Psoas muscle (tissue), 8 donors: ENCODE results near the gene EIF3C. TPM values are rescaled to one million over a fixed set of nuclear protein-coding genes. Genes with fewer than 3 reads are reported as not detected.
"Not testable (repeated sequence)": the region's sequence is repeated elsewhere in the genome, so short reads cannot be mapped to it uniquely, and the experiment has no call there.

Experiments used
- ATAC-seq, 4 donors: fragments of 200-7000 bp; cut with Tn5 transposase; one replicate each; pipeline ENCODE4 v1.9.1; 2020; ENCODE audit warnings: moderate library complexity in 3 of 4, mild to moderate bottlenecking in 2 of 4
- DNase-seq, 2 donors: peaks; one replicate each; pipeline ENCODE4 v3.0.0-alpha.2; 2020
- H3K27ac ChIP-seq: fragments of 200-600 bp; one replicate; pipeline ENCODE4 v1.8.0; 2022
- H3K27me3 ChIP-seq, 3 donors: fragments of 200-600 bp in 1 of 3; one replicate each; pipeline versions ENCODE4 v1.6.1 to v1.8.0; 2013 to 2022; ENCODE audit warnings: low read length in 2 of 3, mild to moderate bottlenecking in 2 of 3, moderate library complexity in 1 of 3; ENCODE audit not compliant: insufficient read depth in 3 of 3
- H3K36me3 ChIP-seq, 2 donors: fragments of 200-600 bp in 1 of 2; one replicate each; pipeline versions ENCODE4 v1.6.1 to v1.8.0; 2013 to 2022; ENCODE audit warnings: low read depth in 1 of 2, mild to moderate bottlenecking in 1 of 2, moderate library complexity in 1 of 2; ENCODE audit not compliant: insufficient read depth in 1 of 2
- H3K4me1 ChIP-seq: fragments of 200-600 bp; one replicate; pipeline ENCODE4 v1.8.0; 2022
- H3K4me3 ChIP-seq: fragments of 200-600 bp; one replicate; pipeline ENCODE4 v1.8.0; 2022; ENCODE audit warnings: mild to moderate bottlenecking
- H3K9me3 ChIP-seq: fragments of 200-600 bp; one replicate; pipeline ENCODE4 v1.8.0; 2022
- WGBS, 3 donors: extraction: QIAGEN DNeasy Blood & Tissue Kit; methylation state at CpG; one replicate each; pipeline versions ENCODE4 v1.1.6 to v1.1.7; 2013; 5-methylcytosine and 5-hydroxymethylcytosine counted together
- intact Hi-C, 2 donors: fragments of 100-400 bp; cut with DNase I; formaldehyde crosslinking; loops; one replicate each; pipeline versions ENCODE4 v1.11.0 to v1.14.2; 2022
- long read RNA-seq, 2 donors: library from polyadenylated mRNA; unstranded; transcript quantifications; one replicate each; pipeline ENCODE4 v2.0.0, GENCODE V29; 2021
- polyA plus RNA-seq, 3 donors: library from polyadenylated mRNA; stranded (reverse); fragments of 200-250 nt; gene quantifications; one replicate each; pipeline ENCODE4 v1.2.3, GENCODE V29; 2013
- total RNA-seq, 4 donors: library from RNA; stranded (reverse); fragmentation: NEBNext Ultra II Directional in 2 of 4; extraction: Animal tissue kit (Norgen Biotek cat#: 25700) in 2 of 4; gene quantifications; one replicate each; pipeline versions ENCODE4 v1.2.1 to v1.2.4, GENCODE V29; 2021 to 2023
- donor health status: healthy with polysubstance abuse.
- donor health status: DM: no; HTN: no; CAD: no; lungs with moderate emphysema.
- donor health status: Bipolar disorder and iron deficiency.
- donor health status: healthy.
- donor health status: DM: yes; HTN: yes; CAD: no.
- donor health status: DM: no; HTN: no; CAD: no.
- donor health status: DM: no; HTN: no; CAD: no.
- donor health status: DM: yes; HTN: yes; CAD: no.

Gene EIF3C, protein sequence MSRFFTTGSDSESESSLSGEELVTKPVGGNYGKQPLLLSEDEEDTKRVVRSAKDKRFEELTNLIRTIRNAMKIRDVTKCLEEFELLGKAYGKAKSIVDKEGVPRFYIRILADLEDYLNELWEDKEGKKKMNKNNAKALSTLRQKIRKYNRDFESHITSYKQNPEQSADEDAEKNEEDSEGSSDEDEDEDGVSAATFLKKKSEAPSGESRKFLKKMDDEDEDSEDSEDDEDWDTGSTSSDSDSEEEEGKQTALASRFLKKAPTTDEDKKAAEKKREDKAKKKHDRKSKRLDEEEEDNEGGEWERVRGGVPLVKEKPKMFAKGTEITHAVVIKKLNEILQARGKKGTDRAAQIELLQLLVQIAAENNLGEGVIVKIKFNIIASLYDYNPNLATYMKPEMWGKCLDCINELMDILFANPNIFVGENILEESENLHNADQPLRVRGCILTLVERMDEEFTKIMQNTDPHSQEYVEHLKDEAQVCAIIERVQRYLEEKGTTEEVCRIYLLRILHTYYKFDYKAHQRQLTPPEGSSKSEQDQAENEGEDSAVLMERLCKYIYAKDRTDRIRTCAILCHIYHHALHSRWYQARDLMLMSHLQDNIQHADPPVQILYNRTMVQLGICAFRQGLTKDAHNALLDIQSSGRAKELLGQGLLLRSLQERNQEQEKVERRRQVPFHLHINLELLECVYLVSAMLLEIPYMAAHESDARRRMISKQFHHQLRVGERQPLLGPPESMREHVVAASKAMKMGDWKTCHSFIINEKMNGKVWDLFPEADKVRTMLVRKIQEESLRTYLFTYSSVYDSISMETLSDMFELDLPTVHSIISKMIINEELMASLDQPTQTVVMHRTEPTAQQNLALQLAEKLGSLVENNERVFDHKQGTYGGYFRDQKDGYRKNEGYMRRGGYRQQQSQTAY
- total RNA-seq (100 to 1,000 TPM; 434 to 640 (median 556) TPM), polyA plus RNA-seq (100 to 1,000 TPM; 344 to 676 (median 345) TPM)
- long read RNA-seq, donor 1, transcript EIF3C-201 (21 exons, 3,145 nt) = major isoform, 471 of 613 reads
- long read RNA-seq, donor 1, transcript EIF3C-211 (20 exons, 2,986 nt) = minor isoform, 14 of 613 reads
- long read RNA-seq, donor 1, partial matches to known transcripts = 100 of 613 reads
- long read RNA-seq, donor 1, other reads (novel, unspliced or antisense) = 23 of 613 reads
- long read RNA-seq, donor 2, transcript EIF3C-202 (21 exons, 3,137 nt) = minor isoform, 6 of 697 reads
- long read RNA-seq, donor 2, transcript EIF3C-201 (21 exons, 3,145 nt) = major isoform, 549 of 697 reads
- long read RNA-seq, donor 2, transcript EIF3C-207 (13 exons, 3,957 nt) = minor isoform, 6 of 697 reads
- long read RNA-seq, donor 2, transcript EIF3C-211 (20 exons, 2,986 nt) = minor isoform, 22 of 697 reads
- long read RNA-seq, donor 2, partial matches to known transcripts = 91 of 697 reads
- long read RNA-seq, donor 2, other reads (novel, unspliced or antisense) = 23 of 697 reads

DNA sequence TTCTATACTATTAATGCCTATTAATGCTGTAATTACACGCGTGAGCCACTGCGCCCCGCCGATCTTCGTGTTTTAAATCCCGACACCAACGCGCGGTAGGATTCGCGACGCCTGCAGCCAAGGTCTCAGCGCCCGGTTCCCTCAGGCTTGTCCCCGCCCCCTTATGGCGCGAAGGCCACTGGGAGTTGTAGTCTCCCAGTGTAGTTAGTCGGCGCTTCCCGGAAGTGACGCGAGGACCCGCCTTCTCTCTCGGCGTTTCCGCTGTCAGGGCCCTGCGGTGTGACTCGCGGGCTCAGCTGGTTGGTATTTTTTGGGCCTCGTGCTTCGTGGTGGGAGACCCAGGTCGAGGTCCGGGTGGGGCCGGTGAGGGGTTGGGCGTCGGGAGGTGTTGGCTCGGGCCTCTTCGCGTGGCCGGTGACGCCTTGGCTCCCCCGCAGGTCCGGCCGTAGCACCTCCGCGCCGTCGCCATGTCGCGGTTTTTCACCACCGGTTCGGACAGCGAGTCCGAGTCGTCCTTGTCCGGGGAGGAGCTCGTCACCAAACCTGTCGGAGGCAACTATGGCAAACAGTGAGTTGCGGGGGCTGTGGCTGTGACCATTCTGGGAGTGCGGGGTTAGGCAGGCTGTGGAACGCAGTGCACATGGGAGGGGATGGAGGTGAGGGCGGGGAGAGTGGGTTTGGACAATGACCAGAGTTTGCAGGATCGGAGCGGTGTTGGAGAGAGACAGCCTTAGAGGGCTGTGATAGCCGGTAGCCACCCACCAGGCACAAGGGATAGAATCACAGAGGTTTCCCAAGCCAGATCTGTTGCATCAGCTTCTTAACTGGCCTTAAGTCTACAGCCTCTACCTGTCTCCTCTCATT, at the start of gene EIF3C:
EIF3C (plus strand) TSS at position 245 of the 864 bp plus-strand sequence; CDS start at position 468, 223 bp downstream.
- intact Hi-C loops, H3K36me3 ChIP-seq, DNase-seq, H3K27ac ChIP-seq, H3K27me3 ChIP-seq, H3K4me3 ChIP-seq, H3K4me1 ChIP-seq, H3K9me3 ChIP-seq: not testable (repeated sequence)
- ATAC-seq = peak; percentile 100
- WGBS, 3 donors = no CpG with 5 or more reads among the region's 66 CpGs

DNA sequence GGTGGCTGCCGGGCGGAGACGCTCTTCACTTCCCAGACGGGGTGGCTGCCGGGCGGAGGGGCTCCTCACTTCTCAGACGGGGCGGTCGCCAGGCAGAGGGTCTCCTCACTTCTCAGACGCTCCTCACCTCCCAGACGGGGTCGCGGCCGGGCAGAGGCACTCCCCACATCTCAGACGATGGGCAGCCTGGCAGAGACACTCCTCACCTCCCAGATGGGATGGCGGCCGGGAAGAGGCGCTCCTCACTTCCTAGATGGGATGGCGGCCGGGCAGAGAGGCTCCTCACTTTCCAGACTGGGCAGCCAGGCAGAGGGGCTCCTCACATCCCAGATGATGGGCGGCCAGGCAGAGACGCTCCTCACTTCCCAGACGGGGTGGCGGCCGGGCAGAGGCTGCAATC, 45.0 kb upstream of the EIF3C start:
- DNase-seq = peak in 1 of 2 donors; percentile 17
- H3K27me3 ChIP-seq, H3K27ac ChIP-seq, H3K36me3 ChIP-seq, H3K4me3 ChIP-seq, ATAC-seq, H3K9me3 ChIP-seq, intact Hi-C loops, H3K4me1 ChIP-seq: not testable (repeated sequence)
- WGBS, 3 donors = 86 to 90% (median 89%) methylated on average over 5 to 16 of the region's 25 CpGs

DNA sequence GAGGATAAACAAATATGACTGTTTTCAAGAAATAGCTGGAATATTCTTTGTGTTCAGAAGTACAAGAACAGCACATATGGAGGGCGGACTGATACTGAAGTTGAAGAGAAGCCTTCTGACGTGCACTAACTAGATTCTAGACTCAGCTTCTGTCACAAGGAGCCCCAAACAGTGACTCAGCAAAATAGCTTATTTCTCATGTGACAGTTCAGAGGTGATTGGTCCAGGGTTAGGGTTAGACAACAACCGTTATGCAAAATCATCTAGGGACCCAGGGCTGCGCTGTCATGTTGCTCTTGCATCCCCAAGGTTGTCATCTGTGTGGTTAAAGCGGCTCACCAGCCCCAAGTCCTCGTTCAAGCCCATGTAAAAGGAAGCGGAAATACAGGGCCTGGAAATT, 43.8 kb upstream of the EIF3C start:
- ATAC-seq, H3K4me3 ChIP-seq, H3K27ac ChIP-seq, intact Hi-C loops, DNase-seq, H3K36me3 ChIP-seq, H3K9me3 ChIP-seq, H3K4me1 ChIP-seq, H3K27me3 ChIP-seq: not testable (repeated sequence)
- no CpG with 5 or more reads among the region's 7 CpGs for WGBS, 3 donors

DNA sequence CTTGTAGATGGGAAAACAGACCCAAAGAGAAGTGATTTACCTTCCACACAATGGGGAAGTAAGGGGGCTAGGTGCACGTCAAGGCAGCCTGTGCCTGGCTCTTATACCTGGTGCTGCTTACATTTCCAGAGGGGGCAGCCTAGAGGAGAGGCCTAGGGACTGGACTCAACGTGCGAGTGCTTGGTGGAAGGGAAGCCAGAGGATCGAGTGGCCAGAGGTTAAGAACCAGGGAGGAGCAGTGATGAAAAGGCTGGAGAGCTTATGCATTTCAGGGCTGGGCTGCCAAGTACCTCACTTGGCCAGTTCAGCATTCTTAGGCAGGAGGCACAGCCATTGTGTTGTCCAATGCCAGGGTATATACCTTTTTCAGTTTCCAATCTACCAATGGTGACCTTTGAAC, 43.1 kb upstream of the EIF3C start:
- H3K27me3 ChIP-seq, H3K36me3 ChIP-seq, DNase-seq, H3K4me3 ChIP-seq, intact Hi-C loops, H3K9me3 ChIP-seq, H3K4me1 ChIP-seq, ATAC-seq, H3K27ac ChIP-seq: not testable (repeated sequence)
- WGBS, 3 donors = no CpG with 5 or more reads among the region's 4 CpGs

DNA sequence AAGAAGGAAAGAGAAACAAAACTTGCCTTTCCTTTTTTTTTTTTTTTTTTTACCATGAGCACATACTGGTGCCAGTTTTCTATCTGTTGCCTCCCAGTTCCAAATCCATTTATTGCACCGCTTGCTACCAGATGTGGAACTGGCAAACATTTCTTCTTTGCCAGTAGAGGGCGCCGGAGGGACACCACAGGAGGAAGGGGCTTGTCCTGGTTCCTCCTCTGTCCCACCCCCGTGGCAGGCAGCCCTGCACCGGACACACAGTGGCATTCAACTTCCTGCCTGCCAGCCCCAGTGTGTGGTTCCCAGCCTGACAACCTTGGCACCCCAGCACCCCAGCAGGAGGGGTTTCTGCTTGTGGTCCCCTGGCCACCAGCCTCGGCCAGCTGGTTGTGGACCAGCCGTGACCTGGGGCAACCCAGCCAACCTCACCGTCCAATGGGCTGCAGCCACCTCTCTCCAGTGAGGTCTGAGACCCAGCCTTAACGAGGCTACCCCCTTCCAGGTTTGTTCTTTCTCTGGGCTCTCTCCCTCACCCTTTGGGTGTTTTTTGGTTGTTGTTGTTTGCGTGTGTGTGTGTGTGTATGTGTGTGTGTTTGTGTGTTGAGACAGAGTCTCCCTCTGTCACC, 22.8 kb upstream of the EIF3C start:
- intact Hi-C loops, H3K27ac ChIP-seq, H3K36me3 ChIP-seq, H3K9me3 ChIP-seq, DNase-seq, H3K4me3 ChIP-seq, H3K27me3 ChIP-seq, H3K4me1 ChIP-seq: not testable (repeated sequence)
- WGBS, 3 donors = 43 to 58% methylated on average over 1 of the region's 10 CpGs; no CpG with 5 or more reads in 1 of the 3 donors
- peak; percentile 95 to 99 (median 98) for ATAC-seq

DNA sequence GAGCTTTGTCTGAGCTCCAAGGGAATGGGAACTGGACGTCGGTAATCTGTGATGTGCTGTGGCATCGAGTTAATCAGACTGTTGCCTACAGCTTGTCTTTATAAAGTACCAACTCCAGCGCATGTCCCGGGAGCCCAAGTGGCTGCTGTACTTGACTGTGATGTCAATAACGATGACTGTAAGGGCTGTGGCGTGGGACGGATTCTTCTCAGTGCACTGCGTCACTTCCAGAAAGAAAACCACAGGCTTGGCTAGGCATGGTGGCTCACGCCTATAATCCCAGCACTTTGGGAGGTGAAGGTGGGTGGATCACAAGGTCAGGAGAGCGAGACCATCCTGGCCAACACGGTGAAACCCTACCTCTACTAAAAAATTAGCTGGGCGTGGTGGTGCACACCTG, 21.8 kb upstream of the EIF3C start:
- DNase-seq, intact Hi-C loops, H3K27me3 ChIP-seq, H3K9me3 ChIP-seq, H3K27ac ChIP-seq, ATAC-seq, H3K36me3 ChIP-seq, H3K4me1 ChIP-seq, H3K4me3 ChIP-seq: not testable (repeated sequence)
- WGBS, 3 donors = 18 to 53% (median 41%) methylated on average over 3 of the region's 13 CpGs

DNA sequence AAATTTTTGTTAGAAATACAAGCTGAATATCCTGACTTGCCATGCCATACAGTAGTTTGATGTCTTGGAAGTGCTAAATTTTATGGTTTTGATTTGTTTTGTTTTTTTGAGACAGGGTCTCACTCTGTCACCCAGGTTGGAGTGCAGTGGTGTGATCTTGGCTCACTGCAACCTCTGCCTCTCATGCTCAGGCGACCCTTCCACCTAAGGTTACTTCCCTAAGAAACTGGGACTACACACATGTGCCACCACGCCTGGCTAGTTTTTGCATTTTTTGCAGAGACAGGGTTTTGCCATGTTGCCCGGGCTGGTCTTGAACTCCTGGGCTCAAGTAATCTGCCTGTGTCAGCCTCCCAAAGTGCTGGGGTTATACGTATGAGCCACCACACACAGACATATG, 19.5 kb upstream of the EIF3C start:
- H3K27ac ChIP-seq, H3K4me1 ChIP-seq, DNase-seq, H3K9me3 ChIP-seq, H3K4me3 ChIP-seq, ATAC-seq, H3K27me3 ChIP-seq, H3K36me3 ChIP-seq, intact Hi-C loops: not testable (repeated sequence)
- 75 to 85% (median 80%) methylated on average over 2 to 3 of the region's 4 CpGs for whole genome bisulfite sequencing, 3 donors

DNA sequence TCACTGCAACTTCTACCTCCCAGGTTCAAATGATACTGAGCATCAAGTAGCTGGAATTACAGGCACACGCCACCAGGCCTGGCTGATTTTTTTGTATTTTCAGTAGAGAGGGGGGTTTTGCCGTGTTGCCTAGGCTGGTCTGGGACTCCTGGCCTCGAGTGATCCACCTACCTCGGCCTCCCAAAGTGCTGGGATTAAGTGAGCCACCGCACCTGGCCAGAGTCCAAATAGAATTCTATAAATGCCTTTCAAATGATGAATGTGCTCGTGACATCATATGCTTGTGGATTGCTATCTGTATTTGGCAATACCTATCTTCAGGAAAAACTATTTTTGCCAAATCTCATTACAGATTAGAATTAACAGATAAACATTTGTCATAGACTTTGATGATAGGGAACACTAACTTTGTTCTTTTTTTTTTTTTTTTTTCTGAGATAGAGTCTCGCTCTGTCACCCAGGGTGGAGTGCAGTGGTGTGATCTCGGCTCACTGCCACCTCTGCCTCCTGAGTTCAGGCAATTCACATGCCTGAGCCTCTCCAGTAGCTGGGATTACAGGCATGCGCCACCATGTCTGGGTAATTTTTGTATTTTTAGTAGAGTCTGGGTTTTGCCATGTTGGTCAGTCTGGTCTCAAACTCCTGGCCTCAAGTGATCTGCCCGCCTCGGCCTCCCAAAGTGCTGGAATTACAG, 17.9 kb upstream of the EIF3C start:
- intact Hi-C loops, H3K4me1 ChIP-seq, DNase-seq, ATAC-seq, H3K36me3 ChIP-seq, H3K27ac ChIP-seq, H3K9me3 ChIP-seq, H3K4me3 ChIP-seq, H3K27me3 ChIP-seq: not testable (repeated sequence)
- WGBS, 3 donors = no CpG with 5 or more reads among the region's 11 CpGs

DNA sequence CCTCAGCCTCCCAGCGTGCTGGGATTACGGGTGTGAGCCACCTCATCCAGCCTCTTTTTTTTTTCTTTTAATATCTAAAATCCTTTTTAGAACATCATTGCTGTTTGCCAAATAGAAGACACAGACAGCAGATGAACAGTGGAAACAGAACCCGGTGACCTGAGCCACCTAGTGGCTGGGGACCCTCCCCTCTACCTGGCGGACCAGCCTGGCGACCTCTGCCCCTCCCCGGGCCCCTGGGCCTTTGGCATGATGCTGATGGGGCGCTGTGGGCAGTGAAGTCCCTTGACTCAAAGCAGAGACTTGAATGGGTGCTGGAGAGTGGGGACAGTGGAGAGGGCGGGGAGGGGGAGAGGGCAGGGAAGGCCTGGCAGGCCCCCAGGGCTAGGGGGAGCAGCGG, 11.5 kb upstream of the EIF3C start:
- H3K27me3 ChIP-seq, DNase-seq, H3K4me1 ChIP-seq, intact Hi-C loops, H3K9me3 ChIP-seq, H3K4me3 ChIP-seq, H3K36me3 ChIP-seq, H3K27ac ChIP-seq, ATAC-seq: not testable (repeated sequence)
- WGBS, 3 donors = 80 to 86% (median 81%) methylated on average over 1 to 2 of the region's 9 CpGs
